CD4-positive, alpha-beta T cell treated with Interleukin-21 for 1 hour (primary cell): ENCODE measurements around the gene LST1.

Source experiments
- DNase-seq: peaks from one replicate; pipeline ENCODE4 v3.0.0-alpha.2; 2020

The LST1 gene

GRCh38 chr6:31560697-31561058, 25.4 kb upstream of the LST1 start:
- no peak for DNase-seq

GRCh38 chr6:31567531-31568370, 18.3 kb upstream of the LST1 start:
- DNase-seq = peak; percentile 55

DNA sequence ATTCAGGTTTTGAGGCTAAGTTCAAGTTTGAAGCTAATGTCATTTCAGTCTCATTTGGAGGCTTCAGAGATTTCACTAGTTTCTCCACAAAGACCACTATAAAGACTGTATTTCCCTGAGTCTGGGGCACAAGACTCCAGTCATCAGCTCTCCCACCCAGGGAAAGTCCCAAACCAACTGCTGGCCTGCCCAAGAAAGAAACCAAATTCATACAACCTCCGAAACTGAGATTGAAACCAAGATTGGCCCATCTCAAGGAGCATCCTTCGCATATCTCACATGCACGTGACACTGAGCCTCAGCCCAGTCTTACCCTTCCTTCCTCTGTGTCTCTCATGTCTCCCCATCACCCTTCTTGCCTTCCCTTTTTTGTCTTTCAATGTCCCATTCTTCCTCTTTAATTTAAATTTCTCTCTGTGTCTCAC, 17.5 kb upstream of the LST1 start:
- peak; percentile 89 for DNase-seq

GRCh38 chr6:31569861-31570536, 16.1 kb upstream of the LST1 start:
- no peak for DNase-seq

- peak; percentile 83 for DNase-seq
Measured at GRCh38 chr6:31572041-31572911, 13.8 kb upstream of the LST1 start, which contains the start of gene LTA. Gene LTA, plus strand, starts transcription at chr6:31572289. Its CDS starts 454 bp downstream, at chr6:31572743.

DNA sequence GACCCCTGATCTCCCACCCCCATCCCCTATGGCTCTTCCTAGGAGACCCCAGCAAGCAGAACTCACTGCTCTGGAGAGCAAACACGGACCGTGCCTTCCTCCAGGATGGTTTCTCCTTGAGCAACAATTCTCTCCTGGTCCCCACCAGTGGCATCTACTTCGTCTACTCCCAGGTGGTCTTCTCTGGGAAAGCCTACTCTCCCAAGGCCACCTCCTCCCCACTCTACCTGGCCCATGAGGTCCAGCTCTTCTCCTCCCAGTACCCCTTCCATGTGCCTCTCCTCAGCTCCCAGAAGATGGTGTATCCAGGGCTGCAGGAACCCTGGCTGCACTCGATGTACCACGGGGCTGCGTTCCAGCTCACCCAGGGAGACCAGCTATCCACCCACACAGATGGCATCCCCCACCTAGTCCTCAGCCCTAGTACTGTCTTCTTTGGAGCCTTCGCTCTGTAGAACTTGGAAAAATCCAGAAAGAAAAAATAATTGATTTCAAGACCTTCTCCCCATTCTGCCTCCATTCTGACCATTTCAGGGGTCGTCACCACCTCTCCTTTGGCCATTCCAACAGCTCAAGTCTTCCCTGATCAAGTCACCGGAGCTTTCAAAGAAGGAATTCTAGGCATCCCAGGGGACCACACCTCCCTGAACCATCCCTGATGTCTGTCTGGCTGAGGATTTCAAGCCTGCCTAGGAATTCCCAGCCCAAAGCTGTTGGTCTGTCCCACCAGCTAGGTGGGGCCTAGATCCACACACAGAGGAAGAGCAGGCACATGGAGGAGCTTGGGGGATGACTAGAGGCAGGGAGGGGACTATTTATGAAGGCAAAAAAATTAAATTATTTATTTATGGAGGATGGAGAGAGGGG, 12.6 kb upstream of the LST1 start:
- no peak for DNase-seq

DNA sequence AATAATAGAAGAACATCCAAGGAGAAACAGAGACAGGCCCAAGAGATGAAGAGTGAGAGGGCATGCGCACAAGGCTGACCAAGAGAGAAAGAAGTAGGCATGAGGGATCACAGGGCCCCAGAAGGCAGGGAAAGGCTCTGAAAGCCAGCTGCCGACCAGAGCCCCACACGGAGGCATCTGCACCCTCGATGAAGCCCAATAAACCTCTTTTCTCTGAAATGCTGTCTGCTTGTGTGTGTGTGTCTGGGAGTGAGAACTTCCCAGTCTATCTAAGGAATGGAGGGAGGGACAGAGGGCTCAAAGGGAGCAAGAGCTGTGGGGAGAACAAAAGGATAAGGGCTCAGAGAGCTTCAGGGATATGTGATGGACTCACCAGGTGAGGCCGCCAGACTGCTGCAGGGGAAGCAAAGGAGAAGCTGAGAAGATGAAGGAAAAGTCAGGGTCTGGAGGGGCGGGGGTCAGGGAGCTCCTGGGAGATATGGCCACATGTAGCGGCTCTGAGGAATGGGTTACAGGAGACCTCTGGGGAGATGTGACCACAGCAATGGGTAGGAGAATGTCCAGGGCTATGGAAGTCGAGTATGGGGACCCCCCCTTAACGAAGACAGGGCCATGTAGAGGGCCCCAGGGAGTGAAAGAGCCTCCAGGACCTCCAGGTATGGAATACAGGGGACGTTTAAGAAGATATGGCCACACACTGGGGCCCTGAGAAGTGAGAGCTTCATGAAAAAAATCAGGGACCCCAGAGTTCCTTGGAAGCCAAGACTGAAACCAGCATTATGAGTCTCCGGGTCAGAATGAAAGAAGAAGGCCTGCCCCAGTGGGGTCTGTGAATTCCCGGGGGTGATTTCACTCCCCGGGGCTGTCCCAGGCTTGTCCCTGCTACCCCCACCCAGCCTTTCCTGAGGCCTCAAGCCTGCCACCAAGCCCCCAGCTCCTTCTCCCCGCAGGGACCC, 11.7 kb upstream of the LST1 start:
- DNase-seq = no peak

DNA sequence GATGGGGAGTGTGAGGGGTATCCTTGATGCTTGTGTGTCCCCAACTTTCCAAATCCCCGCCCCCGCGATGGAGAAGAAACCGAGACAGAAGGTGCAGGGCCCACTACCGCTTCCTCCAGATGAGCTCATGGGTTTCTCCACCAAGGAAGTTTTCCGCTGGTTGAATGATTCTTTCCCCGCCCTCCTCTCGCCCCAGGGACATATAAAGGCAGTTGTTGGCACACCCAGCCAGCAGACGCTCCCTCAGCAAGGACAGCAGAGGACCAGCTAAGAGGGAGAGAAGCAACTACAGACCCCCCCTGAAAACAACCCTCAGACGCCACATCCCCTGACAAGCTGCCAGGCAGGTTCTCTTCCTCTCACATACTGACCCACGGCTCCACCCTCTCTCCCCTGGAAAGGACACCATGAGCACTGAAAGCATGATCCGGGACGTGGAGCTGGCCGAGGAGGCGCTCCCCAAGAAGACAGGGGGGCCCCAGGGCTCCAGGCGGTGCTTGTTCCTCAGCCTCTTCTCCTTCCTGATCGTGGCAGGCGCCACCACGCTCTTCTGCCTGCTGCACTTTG, 10.7 kb upstream of the LST1 start, which contains the start of gene TNF:
TNF (plus strand) TSS at position 231 of the 567 bp plus-strand sequence; CDS start at position 408, 177 bp downstream.
- peak; percentile 94 for DNase-seq

DNA sequence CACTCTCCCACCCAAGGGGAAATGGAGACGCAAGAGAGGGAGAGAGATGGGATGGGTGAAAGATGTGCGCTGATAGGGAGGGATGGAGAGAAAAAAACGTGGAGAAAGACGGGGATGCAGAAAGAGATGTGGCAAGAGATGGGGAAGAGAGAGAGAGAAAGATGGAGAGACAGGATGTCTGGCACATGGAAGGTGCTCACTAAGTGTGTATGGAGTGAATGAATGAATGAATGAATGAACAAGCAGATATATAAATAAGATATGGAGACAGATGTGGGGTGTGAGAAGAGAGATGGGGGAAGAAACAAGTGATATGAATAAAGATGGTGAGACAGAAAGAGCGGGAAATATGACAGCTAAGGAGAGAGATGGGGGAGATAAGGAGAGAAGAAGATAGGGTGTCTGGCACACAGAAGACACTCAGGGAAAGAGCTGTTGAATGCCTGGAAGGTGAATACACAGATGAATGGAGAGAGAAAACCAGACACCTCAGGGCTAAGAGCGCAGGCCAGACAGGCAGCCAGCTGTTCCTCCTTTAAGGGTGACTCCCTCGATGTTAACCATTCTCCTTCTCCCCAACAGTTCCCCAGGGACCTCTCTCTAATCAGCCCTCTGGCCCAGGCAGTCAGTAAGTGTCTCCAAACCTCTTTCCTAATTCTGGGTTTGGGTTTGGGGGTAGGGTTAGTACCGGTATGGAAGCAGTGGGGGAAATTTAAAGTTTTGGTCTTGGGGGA, 10.0 kb upstream of the LST1 start:
- peak; percentile 36 for DNase-seq

GRCh38 chr6:31576897-31577578, 9.0 kb upstream of the LST1 start:
- DNase-seq = peak; percentile 71

- DNase-seq = peak; percentile 18
Measured at GRCh38 chr6:31577579-31577966, 8.5 kb upstream of the LST1 start.

DNA sequence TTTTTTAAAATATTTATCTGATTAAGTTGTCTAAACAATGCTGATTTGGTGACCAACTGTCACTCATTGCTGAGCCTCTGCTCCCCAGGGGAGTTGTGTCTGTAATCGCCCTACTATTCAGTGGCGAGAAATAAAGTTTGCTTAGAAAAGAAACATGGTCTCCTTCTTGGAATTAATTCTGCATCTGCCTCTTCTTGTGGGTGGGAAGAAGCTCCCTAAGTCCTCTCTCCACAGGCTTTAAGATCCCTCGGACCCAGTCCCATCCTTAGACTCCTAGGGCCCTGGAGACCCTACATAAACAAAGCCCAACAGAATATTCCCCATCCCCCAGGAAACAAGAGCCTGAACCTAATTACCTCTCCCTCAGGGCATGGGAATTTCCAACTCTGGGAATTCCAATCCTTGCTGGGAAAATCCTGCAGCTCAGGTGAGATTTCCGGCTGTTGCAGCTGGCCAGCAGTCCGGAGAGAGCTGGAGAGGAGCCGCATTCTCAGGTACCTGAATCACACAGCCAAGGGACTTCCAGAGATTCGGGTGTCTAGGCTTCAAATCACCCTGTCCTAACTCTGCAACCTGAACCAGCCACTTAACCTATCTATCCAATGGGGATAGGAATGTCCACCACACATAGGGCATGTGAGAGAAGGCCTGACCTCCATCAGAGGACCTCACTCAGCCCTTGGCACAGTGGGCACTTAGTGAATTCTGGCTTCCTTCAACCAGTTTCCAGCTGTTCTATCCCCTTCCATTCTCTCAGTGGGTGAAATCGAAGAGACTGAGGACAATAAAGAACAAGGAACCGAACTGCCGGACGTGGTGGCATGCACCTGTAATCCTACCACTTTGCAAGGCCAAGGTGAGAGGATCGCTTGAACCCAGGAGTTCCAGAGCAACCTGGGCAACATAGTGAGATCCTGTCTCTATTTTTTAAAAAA, 7.6 kb upstream of the LST1 start:
- peak; percentile 34 for DNase-seq

GRCh38 chr6:31579119-31579505, 7.0 kb upstream of the LST1 start:
- DNase-seq = peak; percentile 26

- DNase-seq = peak; percentile 36
Measured at GRCh38 chr6:31579546-31580437, 6.3 kb upstream of the LST1 start.

- DNase-seq = no peak
Measured at GRCh38 chr6:31580438-31580740, 5.7 kb upstream of the LST1 start.

DNA sequence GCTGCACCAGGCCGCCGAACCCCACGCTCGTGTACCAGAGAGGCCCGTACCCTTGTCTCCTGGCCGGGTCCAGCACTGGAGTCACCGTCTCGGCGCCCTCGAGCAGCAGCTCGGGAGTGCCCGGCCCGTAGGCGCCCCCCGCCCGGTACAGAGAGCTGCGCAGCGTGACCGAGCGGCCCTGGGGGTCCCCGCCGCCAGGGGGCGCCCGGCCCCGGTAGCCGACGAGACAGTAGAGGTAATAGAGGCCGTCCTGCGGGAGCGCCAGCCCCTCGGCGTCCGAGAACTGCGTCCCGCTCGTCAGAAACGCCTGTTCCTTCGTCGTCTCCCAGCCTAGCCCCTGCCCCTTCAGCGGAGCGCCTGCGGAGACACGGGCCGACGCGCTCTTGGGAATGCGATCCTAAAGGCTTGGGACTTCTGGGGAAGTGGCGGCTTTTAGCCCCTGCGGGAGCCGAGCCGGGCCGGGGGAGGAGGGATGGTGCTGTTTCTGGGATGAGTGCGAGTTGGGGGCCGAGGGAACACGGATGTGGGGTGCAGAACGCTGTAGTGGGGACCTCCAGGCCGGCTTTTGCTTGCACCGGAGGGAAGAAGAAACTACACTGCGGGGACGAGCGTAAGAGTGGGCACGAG, 5.2 kb upstream of the LST1 start:
- DNase-seq = peak; percentile 88
